IPS-20b (cell line): Measurements from ENCODE around the gene HLA-DQB2.
A peak's percentile ranks its signal among the peaks of the same experiment; 100 is the strongest.
"Not testable (repeated sequence)": the region's sequence is repeated elsewhere in the genome, so short reads cannot be mapped to it uniquely, and the experiment has no call there.

Experiments
- H3K27ac ChIP-seq: one replicate; pipeline ENCODE4 v1.5.1; 2013; ENCODE audit warnings: low read length
- H3K27me3 ChIP-seq: 2 replicates; pipeline ENCODE4 v1.6.1; 2013; ENCODE audit warnings: mild to moderate bottlenecking, low read length, inconsistent platforms; ENCODE audit not compliant: insufficient read depth
- H3K36me3 ChIP-seq: 2 replicates; pipeline ENCODE4 v1.6.1; 2013; ENCODE audit warnings: low read depth, mild to moderate bottlenecking, inconsistent platforms, low read length, moderate library complexity; ENCODE audit not compliant: insufficient read depth
- H3K4me1 ChIP-seq: 2 replicates; pipeline ENCODE4 v1.6.1; 2013; ENCODE audit warnings: mild to moderate bottlenecking, control low read depth, inconsistent platforms, low read length, moderate library complexity; ENCODE audit not compliant: insufficient read depth
- H3K4me3 ChIP-seq: 2 replicates; pipeline ENCODE4 v1.5.1; 2013; ENCODE audit warnings: mild to moderate bottlenecking, low read length, inconsistent platforms
- H3K9ac ChIP-seq: 2 replicates; pipeline ENCODE4 v1.6.1; 2013; ENCODE audit warnings: low read depth, mild to moderate bottlenecking, inconsistent platforms, low read length, moderate library complexity
- H3K9me3 ChIP-seq: 2 replicates; pipeline ENCODE4 v1.6.1; 2013; ENCODE audit warnings: mild to moderate bottlenecking, low read depth, low read length, inconsistent platforms; ENCODE audit not compliant: insufficient read depth

Gene HLA-DQB2

GRCh38 chr6:32763421-32763820 lies at the start of gene HLA-DQB2:
Gene HLA-DQB2 (minus strand): TSS chr6:32763532. CDS start chr6:32763470, 62 bp downstream.
- peaks cover 10% of the 10 kb centered on the region for H3K27me3 ChIP-seq
- no peak within 1 kb of the TSS for H3K27ac ChIP-seq
- H3K4me1 ChIP-seq: peaks cover 3% of the 10 kb centered on the region
- no peaks in the 10 kb centered on the region for H3K9me3 ChIP-seq
- no peak within 1 kb of the TSS for H3K9ac ChIP-seq
- H3K4me3 ChIP-seq: no peak within 1 kb of the TSS
- no peaks in the 10 kb centered on the region for H3K36me3 ChIP-seq

DNA sequence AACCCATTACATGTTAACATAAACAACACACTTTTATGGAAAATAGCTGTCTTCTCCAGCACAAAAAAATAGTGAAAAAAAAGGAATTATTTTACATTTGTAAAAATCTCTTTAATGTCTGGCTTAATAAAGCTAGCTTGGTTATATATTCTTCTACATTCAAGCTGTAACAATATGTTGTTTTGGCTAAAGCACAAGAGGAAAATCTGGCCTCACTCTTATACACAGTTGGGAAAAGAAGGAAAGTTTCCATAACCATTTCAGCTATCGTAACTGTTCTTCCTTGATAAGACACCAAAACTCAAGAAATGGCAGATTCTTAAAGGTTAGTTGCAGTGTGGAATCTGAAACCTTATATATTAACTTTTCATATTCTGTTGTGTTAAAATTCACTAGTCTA lies 45.8 kb upstream of the HLA-DQB2 start:
- Histone ChIP-seq H3K27me3 (no peaks in the 10 kb centered on the region; the same call in 1 of the 2 replicates), H3K9ac (no peak overlapping the region), H3K36me3 (no peaks in the 10 kb centered on the region), H3K4me1 (no peaks in the 10 kb centered on the region), H3K27ac (no peak overlapping the region), H3K4me3 (no peak overlapping the region), H3K9me3 (no peaks in the 10 kb centered on the region)

- no peaks in the 10 kb centered on the region for H3K4me1 ChIP-seq
- no peaks in the 10 kb centered on the region for H3K36me3 ChIP-seq
- H3K9ac ChIP-seq: no peak overlapping the region
- H3K27ac ChIP-seq: no peak overlapping the region
- H3K9me3 ChIP-seq: no peaks in the 10 kb centered on the region; the same call in 1 of the 2 replicates
- no peak overlapping the region for H3K4me3 ChIP-seq
- no peaks in the 10 kb centered on the region for H3K27me3 ChIP-seq
These were observed 43.8 kb upstream of the HLA-DQB2 start for GRCh38 chr6:32807020-32807580.

GRCh38 chr6:32805404-32805803 lies 42.1 kb upstream of the HLA-DQB2 start:
- not testable (repeated sequence) for H3K27ac ChIP-seq, H3K36me3 ChIP-seq, H3K27me3 ChIP-seq, H3K4me3 ChIP-seq, H3K4me1 ChIP-seq, H3K9ac ChIP-seq, H3K9me3 ChIP-seq

- Histone ChIP-seq H3K9me3 (peaks cover 4% of the 10 kb centered on the region; the same call in 1 of the 2 replicates), H3K9ac (no peak overlapping the region), H3K27ac (no peak overlapping the region), H3K36me3 (no peaks in the 10 kb centered on the region), H3K4me1 (no peaks in the 10 kb centered on the region), H3K27me3 (no peaks in the 10 kb centered on the region), H3K4me3 (no peak overlapping the region)
These were observed 40.1 kb upstream of the HLA-DQB2 start for GRCh38 chr6:32803416-32803815.

- H3K9ac ChIP-seq: no peak overlapping the region
- no peak overlapping the region for H3K27ac ChIP-seq
- no peaks in the 10 kb centered on the region for H3K36me3 ChIP-seq
- peaks cover 4% of the 10 kb centered on the region; the same call in 1 of the 2 replicates for H3K9me3 ChIP-seq
- no peaks in the 10 kb centered on the region for H3K4me1 ChIP-seq
- no peak overlapping the region for H3K4me3 ChIP-seq
- peaks cover 5% of the 10 kb centered on the region for H3K27me3 ChIP-seq
These were observed 36.4 kb upstream of the HLA-DQB2 start for GRCh38 chr6:32799740-32800139.

GRCh38 chr6:32799168-32799567 lies 35.8 kb upstream of the HLA-DQB2 start:
- Histone ChIP-seq H3K27ac (no peak overlapping the region), H3K9ac (no peak overlapping the region), H3K9me3 (peaks cover 4% of the 10 kb centered on the region; the same call in 1 of the 2 replicates), H3K36me3 (no peaks in the 10 kb centered on the region), H3K4me1 (no peaks in the 10 kb centered on the region), H3K4me3 (no peak overlapping the region), H3K27me3 (peaks cover 9% of the 10 kb centered on the region)

- H3K9me3 ChIP-seq: 0 out of 2 replicates have a peak, but pooled peaks cover 4% of the 10 kb centered on the region
- H3K9ac ChIP-seq: 0 out of 2 replicates have a peak overlapping the region, but pooled peaks have one; percentile 45
- no peak overlapping the region for H3K27ac ChIP-seq
- H3K27me3 ChIP-seq: peaks cover 9% of the 10 kb centered on the region
- H3K36me3 ChIP-seq: no peaks in the 10 kb centered on the region
- peak overlapping the region; percentile 60 for H3K4me3 ChIP-seq
- no peaks in the 10 kb centered on the region for H3K4me1 ChIP-seq
These were observed 33.8 kb upstream of the HLA-DQB2 start for GRCh38 chr6:32796848-32797776.

- H3K27me3 ChIP-seq: peaks cover 9% of the 10 kb centered on the region
- 0 out of 2 replicates have a peak, but pooled peaks cover 4% of the 10 kb centered on the region for H3K9me3 ChIP-seq
- H3K27ac ChIP-seq: no peak overlapping the region
- H3K36me3 ChIP-seq: no peaks in the 10 kb centered on the region
- H3K9ac ChIP-seq: no peak overlapping the region
- H3K4me1 ChIP-seq: no peaks in the 10 kb centered on the region
- no peak overlapping the region for H3K4me3 ChIP-seq
These were observed 31.2 kb upstream of the HLA-DQB2 start for GRCh38 chr6:32794510-32794909.

- Histone ChIP-seq H3K27ac (no peak overlapping the region), H3K27me3 (peaks cover 9% of the 10 kb centered on the region), H3K9me3 (no peaks in the 10 kb centered on the region), H3K4me3 (no peak overlapping the region), H3K9ac (no peak overlapping the region), H3K4me1 (no peaks in the 10 kb centered on the region), H3K36me3 (no peaks in the 10 kb centered on the region)
These were observed 29.6 kb upstream of the HLA-DQB2 start for GRCh38 chr6:32792901-32793435.

- Histone ChIP-seq H3K27ac (no peak overlapping the region), H3K36me3 (no peaks in the 10 kb centered on the region), H3K4me1 (no peaks in the 10 kb centered on the region), H3K4me3 (no peak overlapping the region), H3K9ac (no peak overlapping the region), H3K9me3 (no peaks in the 10 kb centered on the region), H3K27me3 (peaks cover 4% of the 10 kb centered on the region; the same call in 1 of the 2 replicates)
These were observed 27.0 kb upstream of the HLA-DQB2 start for GRCh38 chr6:32790306-32790705.
